ENCODE results near the gene RAVER1. TPM values are rescaled to one million over a fixed set of nuclear protein-coding genes. Genes with fewer than 3 reads are reported as not detected.
"Not testable (repeated sequence)": the region's sequence is repeated elsewhere in the genome, so short reads cannot be mapped to it uniquely, and the experiment has no call there.

The RAVER1 gene, protein sequence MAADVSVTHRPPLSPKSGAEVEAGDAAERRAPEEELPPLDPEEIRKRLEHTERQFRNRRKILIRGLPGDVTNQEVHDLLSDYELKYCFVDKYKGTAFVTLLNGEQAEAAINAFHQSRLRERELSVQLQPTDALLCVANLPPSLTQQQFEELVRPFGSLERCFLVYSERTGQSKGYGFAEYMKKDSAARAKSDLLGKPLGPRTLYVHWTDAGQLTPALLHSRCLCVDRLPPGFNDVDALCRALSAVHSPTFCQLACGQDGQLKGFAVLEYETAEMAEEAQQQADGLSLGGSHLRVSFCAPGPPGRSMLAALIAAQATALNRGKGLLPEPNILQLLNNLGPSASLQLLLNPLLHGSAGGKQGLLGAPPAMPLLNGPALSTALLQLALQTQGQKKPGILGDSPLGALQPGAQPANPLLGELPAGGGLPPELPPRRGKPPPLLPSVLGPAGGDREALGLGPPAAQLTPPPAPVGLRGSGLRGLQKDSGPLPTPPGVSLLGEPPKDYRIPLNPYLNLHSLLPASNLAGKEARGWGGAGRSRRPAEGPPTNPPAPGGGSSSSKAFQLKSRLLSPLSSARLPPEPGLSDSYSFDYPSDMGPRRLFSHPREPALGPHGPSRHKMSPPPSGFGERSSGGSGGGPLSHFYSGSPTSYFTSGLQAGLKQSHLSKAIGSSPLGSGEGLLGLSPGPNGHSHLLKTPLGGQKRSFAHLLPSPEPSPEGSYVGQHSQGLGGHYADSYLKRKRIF
- 13.8 TPM for total RNA-seq

- DNase-seq: peak; percentile 99
Measured at GRCh38 chr19:10332965-10333757, at the start of gene RAVER1. Gene RAVER1, minus strand, starts transcription at chr19:10333529. Its CDS starts 22 bp downstream, at chr19:10333507.

DNA sequence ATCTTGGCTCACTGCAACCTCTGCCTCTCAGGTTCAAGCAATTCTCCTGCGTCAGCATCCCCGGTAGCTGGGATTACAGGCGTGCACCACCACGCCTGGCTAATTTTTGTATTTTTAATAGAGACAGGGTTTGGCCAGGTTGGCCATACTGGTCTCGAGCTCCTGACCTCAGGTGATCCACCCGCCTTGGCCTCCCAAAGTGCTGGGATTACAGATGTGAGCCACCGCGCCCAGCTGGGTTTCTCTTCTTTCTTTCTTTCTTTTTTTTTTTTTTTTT, 49.8 kb upstream of the RAVER1 start:
- not testable (repeated sequence) for DNase-seq

DNA sequence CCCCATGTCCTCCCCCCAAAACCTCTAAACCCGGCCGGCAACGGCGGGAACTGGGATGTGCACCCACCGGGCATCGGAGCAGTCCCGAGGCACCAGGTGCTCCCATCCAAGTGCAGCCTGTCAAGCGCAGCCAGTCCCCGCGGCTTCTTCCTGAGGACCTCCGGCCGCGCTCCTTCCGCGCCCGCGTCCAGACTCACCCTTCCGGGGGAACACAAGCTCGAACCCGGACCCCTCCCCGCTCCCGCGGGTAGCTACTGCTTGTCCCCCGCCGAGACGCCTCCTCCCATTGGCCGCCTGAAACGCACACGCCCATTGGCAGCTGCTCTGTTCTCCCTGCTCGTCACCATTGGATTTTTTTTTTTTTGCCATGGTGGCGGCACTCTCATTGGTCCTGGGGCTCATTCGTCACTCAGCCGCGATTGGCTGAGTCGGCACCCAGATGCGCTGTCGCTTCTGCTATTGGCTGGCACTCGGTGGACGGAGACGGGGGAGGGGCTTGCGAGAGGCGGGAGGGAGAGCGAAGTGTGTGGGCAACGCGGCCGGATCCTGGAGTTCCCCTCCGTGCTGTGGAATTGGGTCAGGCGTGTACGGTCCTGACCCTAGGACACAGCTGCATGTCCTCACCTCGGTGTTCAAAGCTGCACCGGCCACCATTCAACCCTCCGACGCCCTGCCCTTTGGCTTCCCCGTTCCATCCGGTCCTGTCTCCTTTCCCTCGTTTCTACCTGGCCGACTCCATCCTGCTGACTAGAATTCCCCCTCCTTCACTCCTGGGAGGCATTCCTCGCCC, 47.2 kb upstream of the RAVER1 start, which contains the start of gene TYK2:
Gene TYK2 (minus strand): TSS at position 260 of the 790 bp plus-strand sequence. CDS start 2,166 bp downstream, outside the sequence.
- DNase-seq: peak; percentile 100

DNA sequence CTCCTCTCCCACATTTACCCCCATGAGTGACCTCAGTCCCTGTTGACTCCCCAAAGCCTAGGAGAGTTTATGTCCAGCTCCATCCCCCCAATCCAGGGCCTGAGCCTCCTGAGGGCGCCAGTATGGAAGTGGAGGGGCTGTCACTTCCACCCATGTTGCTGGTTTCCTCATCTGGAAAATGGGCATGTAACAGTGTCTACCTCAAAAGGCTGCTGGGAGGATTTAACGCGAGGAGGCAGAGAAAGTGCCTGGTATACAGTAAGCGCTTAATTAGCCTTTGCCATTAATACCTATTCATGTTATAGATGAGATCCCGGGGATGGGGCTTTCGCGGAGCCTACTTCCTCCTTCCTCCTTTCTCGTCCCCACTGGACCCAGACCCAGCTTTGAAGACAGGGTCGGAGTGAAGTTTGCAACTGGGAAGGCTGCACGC, 46.6 kb upstream of the RAVER1 start:
- DNase-seq: no peak

- DNase-seq: no peak
Measured at GRCh38 chr19:10378124-10378523, 44.8 kb upstream of the RAVER1 start.

DNA sequence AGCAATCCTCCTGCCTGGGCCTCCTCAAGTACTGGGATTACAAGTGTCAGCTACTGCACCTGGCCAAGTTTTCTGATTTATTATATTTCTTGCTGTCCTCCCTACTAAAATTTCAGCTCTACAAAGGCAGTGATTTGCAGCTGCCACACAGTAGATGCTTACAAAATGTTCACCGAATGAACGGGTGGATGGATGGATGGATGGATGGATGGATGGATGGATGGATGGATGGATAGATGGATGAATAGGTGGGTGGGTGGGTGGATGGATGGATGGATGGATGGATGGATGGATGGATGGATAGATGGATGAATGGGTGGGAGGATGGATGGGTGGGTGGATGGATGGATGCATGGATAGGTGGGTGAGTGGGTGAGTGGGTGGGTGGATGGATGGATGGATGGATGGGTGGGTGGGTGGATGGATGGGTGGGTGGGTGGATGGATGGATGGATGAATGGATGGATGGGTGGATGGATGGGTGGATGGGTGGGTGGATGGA, 43.9 kb upstream of the RAVER1 start:
- DNase-seq: not testable (repeated sequence)

DNA sequence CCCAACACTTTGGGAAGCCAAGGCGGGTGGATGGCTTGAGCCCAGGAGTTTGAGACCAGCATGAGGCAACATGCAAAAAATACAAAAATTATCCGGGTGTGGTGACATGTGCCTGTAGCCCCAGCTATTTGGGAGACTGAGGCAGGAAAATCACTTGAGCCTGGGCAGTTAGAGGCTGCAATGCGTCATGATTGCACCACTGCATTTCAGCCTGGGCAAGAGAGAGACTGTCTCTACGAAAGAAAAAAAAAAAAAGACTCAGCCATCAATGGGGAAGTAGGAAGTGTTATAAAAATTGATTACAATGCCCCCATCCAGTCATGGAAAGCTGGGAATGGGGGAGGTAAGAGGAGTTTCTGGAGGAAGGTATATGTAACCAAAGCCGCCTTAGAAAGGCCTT, 41.6 kb upstream of the RAVER1 start:
- no peak for DNase-seq

- DNase-seq: no peak
Measured at GRCh38 chr19:10372690-10373089, 39.4 kb upstream of the RAVER1 start.

DNA sequence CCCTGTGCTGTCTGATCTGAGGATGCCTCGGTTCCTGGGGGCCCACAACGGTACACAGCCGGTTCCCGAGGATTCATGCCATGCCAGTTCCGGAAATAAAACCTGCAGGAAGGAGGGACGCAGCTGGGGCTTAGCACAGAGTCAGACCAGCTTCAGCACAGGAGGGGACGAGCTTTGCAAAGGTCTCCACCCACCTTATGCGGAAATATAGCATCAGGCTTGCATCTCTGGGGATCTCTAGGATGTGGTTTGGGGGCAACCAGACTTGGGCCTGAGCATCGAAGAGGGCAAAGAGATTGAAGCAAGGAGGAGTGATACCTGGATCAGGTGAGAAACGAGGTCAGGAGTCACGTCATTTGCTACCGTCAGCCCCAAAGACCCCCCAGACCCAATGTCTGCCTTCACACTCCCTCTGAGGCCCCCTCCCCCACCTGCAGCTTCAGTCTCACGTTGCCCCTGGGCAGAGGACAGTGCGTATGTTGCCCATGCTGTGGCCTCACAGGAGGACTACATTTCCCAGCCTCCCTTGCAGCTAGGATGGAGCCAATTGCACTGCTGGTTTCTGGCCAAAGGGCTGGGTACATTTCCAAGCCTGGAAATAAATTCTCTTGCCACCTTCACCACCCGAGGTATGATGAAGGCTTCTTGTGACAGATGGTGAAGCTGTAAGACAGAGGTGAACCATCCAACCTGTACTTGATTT, 34.9 kb upstream of the RAVER1 start:
- DNase-seq: no peak

GRCh38 chr19:10366950-10367512, 33.7 kb upstream of the RAVER1 start:
- DNase-seq: not testable (repeated sequence)

DNA sequence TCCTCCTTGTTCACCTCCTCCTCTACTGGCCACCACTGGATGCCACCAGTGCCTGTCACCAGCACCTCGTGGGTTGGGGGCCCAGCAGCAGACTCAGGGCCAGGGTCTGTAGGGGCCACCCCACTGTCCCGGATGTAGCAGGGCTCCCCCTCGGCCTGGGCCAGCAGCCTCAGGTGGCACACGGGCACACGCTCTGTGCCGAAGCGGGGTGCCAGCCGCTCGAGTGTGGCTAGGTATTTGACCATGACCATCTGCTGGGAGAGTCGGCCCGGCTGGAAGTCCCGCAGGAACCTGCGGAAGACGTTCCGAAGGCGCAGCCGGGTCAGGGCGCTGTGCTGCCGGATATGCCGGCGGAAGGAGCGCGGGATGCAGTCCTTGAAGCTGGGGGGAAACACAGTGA, 32.2 kb upstream of the RAVER1 start:
- DNase-seq: no peak

DNA sequence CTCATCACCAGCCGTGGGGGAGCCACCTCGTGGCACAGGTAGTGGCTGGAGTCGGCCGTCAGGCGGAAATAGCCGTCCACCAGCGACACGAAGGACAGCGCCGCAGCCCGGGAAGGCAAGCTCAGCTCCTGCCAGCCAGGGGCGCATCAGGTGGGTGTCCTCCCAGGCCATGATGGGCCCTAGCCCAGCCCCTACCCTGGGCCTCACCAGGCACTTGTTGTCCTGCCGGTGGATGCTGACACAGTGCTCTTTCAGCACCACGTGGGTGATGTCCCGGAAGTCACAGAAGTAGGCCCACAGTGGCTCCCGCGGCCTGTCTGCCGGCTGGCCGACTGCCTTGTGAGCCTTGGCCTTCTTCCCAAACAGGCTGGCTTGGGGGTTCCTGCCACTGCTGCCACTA, 31.3 kb upstream of the RAVER1 start:
- DNase-seq: no peak

DNA sequence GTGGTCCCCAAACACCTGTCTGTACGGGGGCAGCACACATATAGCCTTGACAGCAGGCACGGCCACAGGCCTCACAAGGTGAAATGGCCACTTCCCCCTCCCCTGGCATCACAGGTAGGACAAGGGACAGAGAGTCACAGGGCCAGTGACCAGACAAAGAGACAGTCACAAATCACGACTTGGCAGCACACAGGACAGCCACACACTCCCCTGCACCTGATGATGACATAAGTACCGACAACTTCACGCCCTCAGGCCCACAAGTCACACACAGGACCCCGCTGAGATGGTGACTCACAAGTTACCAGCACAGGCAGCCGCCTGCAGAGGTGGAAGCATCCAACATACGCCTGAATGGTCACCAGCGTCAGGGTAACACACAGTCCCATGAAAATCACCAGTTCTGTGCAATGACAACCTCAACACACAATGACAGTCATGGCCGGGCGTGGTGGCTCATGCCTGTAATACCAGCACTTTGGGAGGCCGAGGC, 30.5 kb upstream of the RAVER1 start:
- no peak for DNase-seq

GRCh38 chr19:10362259-10362658, 28.9 kb upstream of the RAVER1 start:
- DNase-seq: no peak

DNA sequence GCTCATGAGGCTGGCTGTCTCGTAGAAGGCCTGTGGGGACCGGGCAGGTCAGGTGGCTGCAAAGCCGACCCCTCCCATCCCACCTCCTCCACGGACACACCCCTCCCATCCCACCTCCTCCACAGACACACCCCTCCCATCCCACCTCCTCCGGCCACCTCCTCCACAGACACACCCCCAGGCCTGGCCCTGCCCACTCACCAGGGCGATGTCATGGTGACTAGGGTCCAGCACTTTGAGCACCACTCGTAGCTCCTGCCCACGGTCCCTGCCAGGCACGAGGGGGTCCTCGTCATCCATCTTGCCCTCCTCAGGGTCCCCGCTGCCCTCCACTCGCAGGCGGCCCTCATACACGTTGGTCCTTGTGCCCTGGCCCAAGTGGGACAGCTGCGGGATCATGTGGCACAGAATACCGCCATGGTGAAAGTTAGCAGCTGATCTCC, 28.3 kb upstream of the RAVER1 start:
- DNase-seq: no peak

DNA sequence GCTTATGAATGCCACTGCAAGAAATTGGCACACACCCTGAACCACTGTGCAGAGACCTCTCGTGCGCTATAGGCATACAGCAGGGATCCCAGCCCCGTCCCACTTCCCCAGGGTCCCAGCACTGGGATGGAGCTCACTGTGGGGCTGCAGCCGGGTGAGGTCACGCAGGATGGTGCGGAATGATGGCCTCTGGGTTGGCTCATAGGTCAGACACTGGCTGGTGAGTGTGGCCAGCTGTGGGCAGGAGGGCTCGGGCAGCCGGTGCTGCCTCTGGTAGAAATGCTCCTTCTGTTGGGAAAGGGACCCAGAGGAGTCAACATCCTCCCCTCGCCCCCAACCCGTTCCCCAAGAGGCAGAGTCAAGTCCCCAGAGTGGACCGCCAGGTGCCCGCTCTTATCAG, 23.1 kb upstream of the RAVER1 start:
- DNase-seq: no peak

GRCh38 chr19:10353793-10354391, 20.6 kb upstream of the RAVER1 start:
- DNase-seq: peak; percentile 75

- peak; percentile 77 for DNase-seq
Measured at GRCh38 chr19:10352764-10353671, 19.7 kb upstream of the RAVER1 start.

GRCh38 chr19:10346509-10346908, 13.2 kb upstream of the RAVER1 start:
- DNase-seq: no peak
